Measurements from ENCODE around the gene SLC25A45.

DNA sequence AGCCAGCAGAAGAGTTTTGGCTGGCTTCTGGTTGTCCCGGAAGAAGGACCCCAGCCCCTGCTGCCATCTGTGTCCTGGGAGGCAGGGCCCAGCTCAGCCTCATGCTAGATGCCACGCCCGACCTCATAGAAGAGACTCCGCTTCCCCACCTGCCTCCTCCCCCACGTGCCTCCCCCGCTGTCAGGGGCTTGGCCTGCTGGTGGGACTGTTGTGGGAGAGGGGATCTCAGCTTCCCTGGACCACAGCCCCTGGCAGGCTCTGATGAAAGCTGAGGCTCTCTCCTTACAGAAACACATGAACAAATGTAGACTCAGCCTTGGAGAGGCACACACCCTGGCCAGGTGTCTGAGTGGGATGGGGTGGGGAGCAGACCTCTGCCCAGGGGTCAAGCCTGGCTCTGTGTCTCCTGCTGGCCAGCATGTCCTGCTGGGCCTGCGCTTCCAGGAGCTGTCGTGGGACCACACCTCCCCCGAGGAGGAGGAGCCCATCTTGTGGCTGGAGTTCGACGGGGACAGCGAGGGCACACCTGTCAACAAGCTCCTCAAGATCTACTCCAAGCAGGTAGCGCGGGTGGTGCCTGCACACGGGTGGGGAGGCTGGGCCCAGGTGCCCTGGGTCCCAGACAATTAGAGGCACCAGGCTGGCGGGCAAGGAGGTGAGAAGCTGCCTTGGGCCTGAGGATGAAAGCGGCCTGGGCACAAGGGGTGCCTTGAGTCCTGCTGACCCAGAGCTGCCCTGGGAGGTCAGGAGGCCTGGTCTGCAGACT is 18.0 kb upstream of the SLC25A45 start:
- TF ChIP-seq CTCF (conservative IDR thresholded peaks at IDR 0.05; ENCODE audit: low read depth in 2 of 2) (no peak), POLR2AphosphoS5 (IDR thresholded peaks at IDR 0.05; ENCODE audit: low read depth) (no peak), EZH2phosphoT487 (IDR thresholded peaks at IDR 0.05; ENCODE audit: unreplicated experiment) (no peak), EZH2 (IDR thresholded peaks at IDR 0.05; ENCODE audit: low read depth, unreplicated experiment) (no peak)

Measured in GM23338 (cell line).